B cell (primary cell): Measurements from ENCODE around the gene UBA7.

Experiments
- EZH2 ChIP-seq: IDR thresholded peaks from 2 replicates; pipeline ENCODE4 v1.6.1; 2012; ENCODE audit warnings: borderline replicate concordance, low read depth, mild to moderate bottlenecking, moderate library complexity, low read length; ENCODE audit not compliant: insufficient read depth, poor library complexity, severe bottlenecking
- TF ChIP-seq, protein P1 (sequence below): fragments of 200-600 bp; IDR thresholded peaks from one replicate; pipeline ENCODE4 v1.8.0; 2022; ENCODE audit warnings: antibody characterized with exemption, mild to moderate bottlenecking

DNA sequence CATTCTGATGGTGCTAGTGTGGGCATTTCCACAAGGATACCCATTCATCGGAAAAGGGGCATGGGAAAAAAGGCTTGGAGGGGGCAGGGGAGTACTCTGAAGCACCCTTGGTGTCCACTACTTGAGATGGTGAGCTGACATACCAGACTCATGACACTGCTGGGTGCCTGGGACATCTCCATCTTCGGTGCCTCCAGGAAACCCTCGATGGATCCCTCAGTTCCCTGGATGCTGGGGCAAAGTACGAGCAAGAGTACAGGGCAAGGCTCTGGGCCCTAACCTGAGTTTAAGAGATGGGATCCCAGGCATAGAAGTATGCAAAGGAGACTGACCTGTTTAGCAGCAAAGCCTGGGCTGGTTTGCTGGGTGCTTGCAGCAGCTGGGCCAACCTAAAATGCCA, 22.2 kb downstream of the UBA7 start:
- TF ChIP-seq, protein P1, sequence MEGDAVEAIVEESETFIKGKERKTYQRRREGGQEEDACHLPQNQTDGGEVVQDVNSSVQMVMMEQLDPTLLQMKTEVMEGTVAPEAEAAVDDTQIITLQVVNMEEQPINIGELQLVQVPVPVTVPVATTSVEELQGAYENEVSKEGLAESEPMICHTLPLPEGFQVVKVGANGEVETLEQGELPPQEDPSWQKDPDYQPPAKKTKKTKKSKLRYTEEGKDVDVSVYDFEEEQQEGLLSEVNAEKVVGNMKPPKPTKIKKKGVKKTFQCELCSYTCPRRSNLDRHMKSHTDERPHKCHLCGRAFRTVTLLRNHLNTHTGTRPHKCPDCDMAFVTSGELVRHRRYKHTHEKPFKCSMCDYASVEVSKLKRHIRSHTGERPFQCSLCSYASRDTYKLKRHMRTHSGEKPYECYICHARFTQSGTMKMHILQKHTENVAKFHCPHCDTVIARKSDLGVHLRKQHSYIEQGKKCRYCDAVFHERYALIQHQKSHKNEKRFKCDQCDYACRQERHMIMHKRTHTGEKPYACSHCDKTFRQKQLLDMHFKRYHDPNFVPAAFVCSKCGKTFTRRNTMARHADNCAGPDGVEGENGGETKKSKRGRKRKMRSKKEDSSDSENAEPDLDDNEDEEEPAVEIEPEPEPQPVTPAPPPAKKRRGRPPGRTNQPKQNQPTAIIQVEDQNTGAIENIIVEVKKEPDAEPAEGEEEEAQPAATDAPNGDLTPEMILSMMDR: no peak
- no peak for TF ChIP-seq EZH2
